Smooth muscle cell (in vitro differentiated cells): Measurements from ENCODE around the gene MFAP3L. TPM values are rescaled to one million over a fixed set of nuclear protein-coding genes. Genes with fewer than 3 reads are reported as not detected.
A peak's percentile ranks its signal among the peaks of the same experiment; 100 is the strongest.

ENCODE experiments used
- DNase-seq: peaks from one replicate; lab custom pipeline; 2025; ENCODE audit not compliant: unreplicated experiment; lab: John Stamatoyannopoulos, UW
- H2AFZ ChIP-seq: fragments of 200-600 bp; sonication (generic); 2 replicates; pipeline ENCODE4 v1.6.0; 2016; ENCODE audit warnings: antibody characterized with exemption, low read depth, mild to moderate bottlenecking
- H3F3A ChIP-seq: fragments of 200-600 bp; sonication (generic); 2 replicates; pipeline ENCODE4 v1.6.0; 2017; ENCODE audit warnings: antibody characterized with exemption, low read depth
- H3K27ac ChIP-seq: fragments of 200-600 bp; sonication (generic); 2 replicates; pipeline ENCODE4 v1.5.1; 2016; ENCODE audit warnings: low read depth, mild to moderate bottlenecking
- H3K27me3 ChIP-seq: fragments of 200-600 bp; sonication (generic); 2 replicates; pipeline ENCODE4 v1.6.1; 2016; ENCODE audit warnings: low read depth, mild to moderate bottlenecking
- H3K36me3 ChIP-seq: fragments of 200-600 bp; sonication (generic); 2 replicates; pipeline ENCODE4 v1.5.1; 2016; ENCODE audit warnings: low read depth
- H3K4me1 ChIP-seq: fragments of 200-600 bp; sonication (generic); 2 replicates; pipeline ENCODE4 v1.5.1; 2016; ENCODE audit warnings: low read depth
- H3K4me2 ChIP-seq: fragments of 200-600 bp; sonication (generic); 2 replicates; pipeline ENCODE4 v1.6.0; 2016; ENCODE audit warnings: mild to moderate bottlenecking
- H3K4me3 ChIP-seq: fragments of 200-600 bp; sonication (generic); 2 replicates; pipeline ENCODE4 v1.5.1; 2016; ENCODE audit warnings: mild to moderate bottlenecking
- H3K79me2 ChIP-seq: fragments of 200-600 bp; sonication (generic); 2 replicates; pipeline ENCODE4 v1.6.0; 2016; ENCODE audit warnings: low read depth, mild to moderate bottlenecking
- H3K9ac ChIP-seq: fragments of 200-600 bp; sonication (generic); 2 replicates; pipeline ENCODE4 v1.6.0; 2016; ENCODE audit warnings: low read depth
- H3K9me3 ChIP-seq: fragments of 200-600 bp; sonication (generic); replicated peaks from 2 replicates; pipeline ENCODE4 v1.5.1; 2016; ENCODE audit warnings: low read depth
- H4K20me1 ChIP-seq: fragments of 200-600 bp; sonication (generic); 2 replicates; pipeline ENCODE4 v1.6.0; 2016; ENCODE audit warnings: low read depth
- CTCF ChIP-seq: fragments of 200-600 bp; sonication (generic); IDR thresholded peaks from 2 replicates; pipeline ENCODE4 v1.5.1; 2017; ENCODE audit warnings: borderline replicate concordance, mild to moderate bottlenecking, antibody characterized with exemption; ENCODE audit not compliant: insufficient read depth, poor library complexity, severe bottlenecking
- WGBS: methylation state at CpG from one replicate; pipeline ENCODE4 v1.1.7; 2016; ENCODE audit warnings: low lambda C conversion rate; 5-methylcytosine and 5-hydroxymethylcytosine counted together
- polyA plus RNA-seq: library from polyadenylated mRNA; unstranded; fragments of >200 nt; fragmentation: Nextera tagmentation; extraction: Ambion mirVana; gene quantifications from 2 replicates; pipeline ENCODE4 v1.2.1, GENCODE V29; 2016
- total RNA-seq: library from RNA; depleted of rRNA; stranded (reverse); fragments of >200 nt; gene quantifications from 2 replicates; pipeline ENCODE4 v1.2.3, GENCODE V29; 2014

Gene MFAP3L
- total and polyA plus RNA-seq, 2 experiments from 2014 or later, result 2.0 to 27.4 TPM

GRCh38 chr4:169941141-169941540 lies 85.1 kb downstream of the MFAP3L start:
- WGBS, result 70% methylated on average over 5 of the region's 5 CpGs
- Histone ChIP-seq H3K4me1 (no peaks in the 10 kb centered on the region), H3K9me3 (no peaks in the 10 kb centered on the region), H3K4me3 (no peak overlapping the region), H3K27me3 (no peaks in the 10 kb centered on the region), H3K79me2 (no peaks in the 10 kb centered on the region), H3K36me3 (no peaks in the 10 kb centered on the region), H4K20me1 (no peaks in the 10 kb centered on the region), H3K27ac (no peak overlapping the region), H3K4me2 (no peak overlapping the region), H2AFZ (no peak overlapping the region), H3F3A (no peaks in the 10 kb centered on the region), H3K9ac (no peak overlapping the region)
- no peak for TF ChIP-seq CTCF
- DNase-seq, result no peak

GRCh38 chr4:169940460-169940859 lies 85.7 kb downstream of the MFAP3L start:
- 83% methylated on average over 8 of the region's 8 CpGs for WGBS
- H3K79me2 ChIP-seq, result no peaks in the 10 kb centered on the region
- no peak overlapping the region for H2AFZ ChIP-seq
- H3K27ac ChIP-seq, result peak overlapping the region; percentile 6
- no peaks in the 10 kb centered on the region for H3F3A ChIP-seq
- no peaks in the 10 kb centered on the region for H3K27me3 ChIP-seq
- H3K9ac ChIP-seq, result no peak overlapping the region
- no peaks in the 10 kb centered on the region for H3K4me1 ChIP-seq
- no peak for DNase-seq
- no peaks in the 10 kb centered on the region for H4K20me1 ChIP-seq
- TF ChIP-seq CTCF, result peak; percentile 12
- no peaks in the 10 kb centered on the region for H3K9me3 ChIP-seq
- no peaks in the 10 kb centered on the region for H3K36me3 ChIP-seq
- no peak overlapping the region for H3K4me3 ChIP-seq
- no peak overlapping the region for H3K4me2 ChIP-seq

Other genes with a start within 250 kb of the MFAP3L start
- 13.4 and 16.4 TPM in 2 replicates for gene AADAT, start 63.6 kb upstream of the MFAP3L start, total RNA-seq
- gene AADAT, start 63.6 kb upstream of the MFAP3L start, polyA plus RNA-seq, result 17.0 and 18.8 TPM in 2 replicates